GM18526 (cell line): ENCODE measurements around the gene NEDD4.

Experiments
- POLR2A ChIP-seq: IDR thresholded peaks from 3 replicates; pipeline ENCODE4 v1.6.1; 2011; ENCODE audit not compliant: insufficient read length; ENCODE audit errors: extremely low read depth

NEDD4 gene

GRCh38 chr15:56017920-56018319, 24.5 kb upstream of the NEDD4 start:
- TF ChIP-seq POLR2A: no peak

DNA sequence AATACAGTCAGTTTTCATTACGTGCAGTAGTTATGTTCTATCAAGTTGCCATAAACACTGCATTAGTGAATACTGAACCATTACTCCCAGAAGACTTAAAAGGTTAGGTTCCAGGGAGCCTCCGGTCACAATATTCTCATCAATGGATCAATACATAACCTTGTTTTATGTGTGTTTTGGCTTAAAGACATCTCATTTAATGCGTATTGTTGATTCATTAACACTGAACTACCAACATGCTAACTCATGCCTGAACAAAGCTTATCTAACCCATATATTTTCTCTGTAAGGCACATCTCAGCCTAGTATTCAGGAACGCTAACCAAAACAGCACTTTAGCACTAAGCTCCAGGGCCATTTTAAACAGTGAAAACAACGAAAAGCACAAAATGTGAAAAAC, 24.1 kb upstream of the NEDD4 start:
- TF ChIP-seq POLR2A: no peak

- TF ChIP-seq POLR2A: no peak
Measured at GRCh38 chr15:56016281-56016680, 22.9 kb upstream of the NEDD4 start.

DNA sequence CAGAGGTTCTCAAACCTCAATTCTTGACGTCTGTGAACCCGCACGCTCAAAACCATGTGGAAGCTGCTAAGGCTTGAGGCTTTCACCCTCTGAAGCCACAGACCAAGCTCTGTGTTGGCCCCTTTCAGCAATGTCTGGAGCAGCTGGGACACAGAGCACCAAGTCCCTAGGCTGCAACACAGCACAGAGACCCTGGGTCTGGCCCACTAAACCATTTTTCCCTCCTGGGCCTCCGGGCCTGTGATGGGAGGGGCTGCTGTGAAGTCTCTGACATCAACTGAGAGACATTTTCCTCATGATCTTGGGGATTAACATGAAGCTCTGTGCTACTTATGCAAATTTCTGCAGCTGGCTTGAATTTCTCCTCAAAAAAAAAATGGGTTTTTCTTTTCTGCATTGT, 21.3 kb upstream of the NEDD4 start:
- no peak for TF ChIP-seq POLR2A

DNA sequence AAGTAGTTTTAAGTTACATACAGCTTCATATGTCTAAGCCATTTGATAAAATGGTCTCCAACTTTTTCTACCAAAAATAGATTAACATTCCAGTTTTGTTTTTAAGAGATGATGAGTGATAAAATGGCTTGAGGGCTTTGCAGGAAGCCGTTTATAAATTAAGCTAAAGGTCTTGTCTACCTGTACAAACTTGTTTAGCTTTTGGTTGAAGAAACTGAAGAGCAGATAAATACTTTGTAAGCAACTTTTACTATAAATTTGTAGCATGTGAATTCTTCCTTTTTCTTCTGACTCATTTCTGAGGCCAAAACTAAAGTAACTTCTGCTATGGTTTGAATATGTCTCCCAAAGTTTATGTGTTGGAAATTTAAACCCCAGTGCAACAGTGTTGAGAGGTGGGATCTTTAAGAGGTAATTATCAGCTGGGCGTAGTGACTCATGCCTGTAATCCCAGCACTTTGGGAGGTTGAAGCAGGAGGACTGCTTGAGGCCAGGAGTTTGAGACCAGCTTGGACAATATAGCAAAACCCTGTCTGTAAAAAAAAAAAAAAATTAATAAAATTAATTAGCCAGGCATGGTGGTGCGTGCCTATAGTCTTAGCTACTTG, 8.2 kb upstream of the NEDD4 start:
- no peak for TF ChIP-seq POLR2A

DNA sequence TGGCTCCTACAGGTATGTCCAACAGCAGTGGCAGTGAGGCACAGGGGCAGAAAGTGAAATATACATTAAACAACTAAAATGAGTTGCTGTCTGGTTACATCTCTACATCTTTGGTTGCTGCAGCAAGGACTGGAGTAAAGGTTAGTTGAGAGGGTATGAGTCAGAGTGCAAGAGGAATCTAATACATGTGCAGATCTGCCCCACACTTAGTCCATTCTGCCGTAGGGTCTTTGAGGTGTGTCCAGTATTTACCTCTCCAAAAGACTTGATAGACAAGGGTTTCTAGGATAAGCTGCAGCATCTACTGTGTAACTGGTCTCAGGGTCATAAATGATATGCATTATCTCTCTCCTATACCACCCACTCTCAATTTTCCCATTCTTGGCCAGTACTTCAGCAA, 6.2 kb upstream of the NEDD4 start:
- TF ChIP-seq POLR2A: no peak

DNA sequence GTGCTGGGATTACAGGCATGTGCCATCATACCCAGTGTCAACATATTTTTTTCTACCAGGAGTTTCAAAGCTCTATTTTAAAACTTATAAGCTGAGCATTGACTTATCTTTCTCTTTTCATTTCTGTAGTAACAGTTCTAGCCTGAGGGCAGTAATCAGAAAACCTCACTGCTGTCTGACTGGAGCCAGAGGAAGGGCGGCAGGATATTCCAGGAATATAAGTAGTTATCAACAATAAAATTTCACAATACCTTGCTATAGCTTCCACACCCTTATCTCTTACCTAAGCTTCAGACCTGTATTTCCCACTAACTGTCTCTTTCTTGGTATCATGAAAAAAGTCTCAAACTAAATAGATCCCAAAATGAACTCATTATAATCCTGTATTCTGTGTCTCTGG, 5.1 kb upstream of the NEDD4 start:
- TF ChIP-seq POLR2A: no peak

- no peak for TF ChIP-seq POLR2A
Measured at GRCh38 chr15:55993804-55994560, 570 bp upstream of the NEDD4 start.

DNA sequence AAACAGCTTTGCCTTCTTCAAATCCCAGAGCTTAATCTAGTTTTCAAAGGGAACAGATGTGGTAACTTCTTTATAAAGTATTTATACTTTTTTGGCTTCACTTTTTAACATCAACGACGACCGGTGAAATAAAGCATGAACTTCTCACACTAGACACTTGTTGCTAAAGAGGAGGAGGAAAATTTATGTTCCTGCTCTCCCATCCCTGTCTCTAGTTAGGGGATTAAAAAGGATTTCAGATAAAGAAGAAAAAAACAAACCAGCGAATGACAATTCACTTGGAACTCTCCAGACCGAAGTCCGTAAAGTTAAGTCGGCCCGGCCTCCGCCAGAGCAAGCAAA, 672 bp downstream of the NEDD4 start:
- no peak for TF ChIP-seq POLR2A

GRCh38 chr15:55991802-55992768, 1.3 kb downstream of the NEDD4 start:
- TF ChIP-seq POLR2A: no peak

DNA sequence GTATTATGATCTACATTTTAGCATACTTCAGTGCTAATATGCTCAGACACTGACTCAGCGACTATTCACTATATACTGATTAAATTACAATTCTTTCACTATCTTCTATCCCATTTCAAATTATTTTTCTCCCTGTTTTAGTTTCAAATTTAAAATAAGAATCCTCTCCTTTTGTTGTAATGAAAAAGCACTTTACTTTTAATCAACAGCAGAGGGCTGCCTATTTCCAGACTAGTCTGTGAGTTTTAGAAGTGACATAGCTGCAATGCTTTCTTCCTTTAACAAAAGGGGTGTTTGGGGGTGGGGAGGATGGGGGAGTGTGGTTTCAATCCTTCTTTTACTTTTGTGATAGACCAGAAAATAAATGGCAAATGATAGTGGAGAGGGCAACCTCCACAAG, 2.4 kb downstream of the NEDD4 start:
- TF ChIP-seq POLR2A: no peak

GRCh38 chr15:55990516-55990915, 2.9 kb downstream of the NEDD4 start:
- no peak for TF ChIP-seq POLR2A

DNA sequence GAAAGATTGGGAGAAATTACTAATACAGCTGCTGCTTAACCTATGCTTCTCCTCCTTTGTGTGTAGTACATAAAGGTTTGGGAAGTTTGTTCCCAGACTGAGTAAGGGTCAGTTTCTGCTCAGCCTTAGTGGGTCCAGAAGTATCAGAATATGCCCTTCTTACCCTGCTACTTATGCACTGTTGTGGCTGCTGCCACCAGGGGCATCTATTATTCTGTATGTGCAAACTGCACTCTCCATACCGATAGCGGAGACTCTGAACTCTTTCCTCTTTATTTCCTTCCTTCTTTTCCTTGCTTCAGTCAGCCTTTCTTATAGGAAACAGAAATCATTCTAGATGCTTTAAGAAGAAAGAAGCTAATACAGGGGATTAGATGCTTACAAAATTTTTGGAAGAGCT, 4.0 kb downstream of the NEDD4 start:
- no peak for TF ChIP-seq POLR2A

GRCh38 chr15:55981582-55982249, 11.7 kb downstream of the NEDD4 start:
- no peak for TF ChIP-seq POLR2A

DNA sequence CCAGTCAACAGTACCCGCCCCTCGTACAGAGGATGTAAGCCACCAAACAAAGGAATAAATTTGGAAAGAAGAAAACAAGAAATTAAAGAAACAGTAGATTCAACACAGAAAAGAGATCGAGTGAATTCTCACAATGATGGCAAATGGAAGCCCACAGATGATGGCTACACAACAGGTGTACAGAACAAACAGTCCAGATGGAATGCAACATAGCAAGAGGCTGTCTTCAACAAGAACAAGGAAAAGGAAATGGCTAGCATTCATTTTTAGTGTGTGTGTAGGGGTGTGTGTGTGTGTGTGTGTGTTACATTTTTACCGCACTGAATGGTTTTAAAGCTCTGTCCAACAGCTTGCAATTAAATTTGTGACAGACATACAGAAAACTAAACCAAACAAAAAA, 12.9 kb downstream of the NEDD4 start:
- no peak for TF ChIP-seq POLR2A
